ENCODE data around the gene TRIOBP. TPM values are rescaled to one million over a fixed set of nuclear protein-coding genes. Genes with fewer than 3 reads are reported as not detected.

The TRIOBP gene
- total RNA-seq, 4 donors from 2014 or later: 54.6 to 89.1 (median 83.6) TPM

- Histone ChIP-seq H3K27me3 (no peaks in the 10 kb centered on the region), H3K27ac (no peak overlapping the region), H3K4me1 (peaks cover 0 to 8% (median 0%) of the 10 kb centered on the region in 4 donors), H3K4me3 (no peak overlapping the region), H3K36me3 (peaks cover 0 to 81% (median 0%) of the 10 kb centered on the region in 3 donors), H3K9me3 (no peaks in the 10 kb centered on the region)
- TF ChIP-seq POLR2A (IDR thresholded peaks at IDR 0.05) (no peak), CTCF (IDR thresholded peaks at IDR 0.05) (no peak)
- no peak for DNase-seq
Measured at GRCh38 chr22:37757663-37758062, 60.8 kb downstream of the TRIOBP start.

DNA sequence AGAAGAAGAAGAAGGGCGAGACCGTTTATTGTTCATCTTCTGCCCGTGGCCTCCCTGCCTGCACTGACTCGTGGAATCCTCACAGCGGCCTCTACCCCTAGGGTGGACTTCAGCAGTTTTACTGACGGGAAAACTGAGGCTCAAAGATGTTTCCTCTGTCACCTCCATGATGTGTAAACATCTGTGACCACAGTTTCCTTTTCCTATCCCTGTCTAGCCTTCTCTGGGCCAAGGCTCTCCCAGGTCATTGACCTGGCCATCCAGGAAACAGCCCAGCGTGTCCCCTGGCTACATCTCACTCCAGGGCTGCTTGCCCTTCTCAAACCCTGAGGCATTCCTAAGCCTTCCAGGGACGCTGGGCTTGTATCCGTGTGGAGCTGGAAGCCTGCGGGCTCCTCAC, 61.8 kb downstream of the TRIOBP start:
- TF ChIP-seq CTCF (IDR thresholded peaks at IDR 0.05): no peak
- no peak for TF ChIP-seq POLR2A (IDR thresholded peaks at IDR 0.05)
- DNase-seq: no peak
- no peaks in the 10 kb centered on the region for H3K27me3 ChIP-seq
- no peak overlapping the region for H3K27ac ChIP-seq
- H3K36me3 ChIP-seq: peaks cover 0 to 88% (median 0%) of the 10 kb centered on the region in 3 donors
- peaks cover 0 to 4% (median 0%) of the 10 kb centered on the region in 4 donors for H3K4me1 ChIP-seq
- H3K9me3 ChIP-seq: no peaks in the 10 kb centered on the region
- no peak overlapping the region for H3K4me3 ChIP-seq

GRCh38 chr22:37759281-37759680, 62.4 kb downstream of the TRIOBP start:
- Histone ChIP-seq H3K9me3 (no peaks in the 10 kb centered on the region), H3K4me1 (no peaks in the 10 kb centered on the region), H3K27me3 (no peaks in the 10 kb centered on the region), H3K27ac (no peak overlapping the region), H3K36me3 (peaks cover 0 to 88% (median 0%) of the 10 kb centered on the region in 3 donors), H3K4me3 (no peak overlapping the region)
- no peak for DNase-seq
- no peak for TF ChIP-seq CTCF (IDR thresholded peaks at IDR 0.05)
- TF ChIP-seq POLR2A (IDR thresholded peaks at IDR 0.05): no peak

GRCh38 chr22:37760152-37760551, 63.3 kb downstream of the TRIOBP start:
- Histone ChIP-seq H3K36me3 (peaks cover 0 to 82% (median 0%) of the 10 kb centered on the region in 3 donors), H3K4me3 (no peak overlapping the region), H3K4me1 (no peaks in the 10 kb centered on the region), H3K9me3 (no peaks in the 10 kb centered on the region), H3K27me3 (no peaks in the 10 kb centered on the region), H3K27ac (no peak overlapping the region)
- DNase-seq: no peak
- no peak for TF ChIP-seq POLR2A (IDR thresholded peaks at IDR 0.05)
- no peak for TF ChIP-seq CTCF (IDR thresholded peaks at IDR 0.05)

DNA sequence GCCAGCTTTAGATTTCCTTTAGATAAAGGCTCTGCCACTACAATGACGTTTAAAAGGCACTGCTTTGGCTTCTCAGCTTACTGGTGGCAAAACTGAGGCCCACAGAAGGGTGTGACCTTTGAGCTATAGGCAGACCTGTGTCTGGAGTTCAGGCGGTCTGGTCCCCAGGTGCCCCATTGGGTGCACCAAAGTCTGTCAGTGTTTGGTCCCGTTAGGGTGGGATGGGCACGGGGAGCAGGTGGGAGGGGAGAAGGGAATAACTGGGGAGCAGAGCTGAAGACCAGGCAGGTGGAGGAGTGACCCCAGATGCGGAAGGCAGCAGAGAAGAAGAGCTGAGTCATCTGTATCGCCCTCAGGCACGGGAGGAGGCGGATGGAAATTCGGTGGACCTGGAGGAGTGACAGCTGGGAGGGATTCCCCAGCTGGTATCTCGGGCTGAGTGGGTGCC, 65.6 kb downstream of the TRIOBP start:
- Histone ChIP-seq H3K27ac (no peak overlapping the region), H3K36me3 (peaks cover 0 to 77% (median 0%) of the 10 kb centered on the region in 3 donors), H3K27me3 (no peaks in the 10 kb centered on the region), H3K4me3 (no peak overlapping the region), H3K9me3 (no peaks in the 10 kb centered on the region), H3K4me1 (no peaks in the 10 kb centered on the region)
- TF ChIP-seq CTCF (IDR thresholded peaks at IDR 0.05): no peak
- no peak for TF ChIP-seq POLR2A (IDR thresholded peaks at IDR 0.05)
- no peak for DNase-seq

- TF ChIP-seq CTCF (IDR thresholded peaks at IDR 0.05): no peak
- no peak for TF ChIP-seq POLR2A (IDR thresholded peaks at IDR 0.05)
- Histone ChIP-seq H3K36me3 (peaks cover 0 to 77% (median 0%) of the 10 kb centered on the region in 3 donors), H3K4me3 (no peak overlapping the region), H3K9me3 (no peaks in the 10 kb centered on the region), H3K27ac (no peak overlapping the region), H3K27me3 (no peaks in the 10 kb centered on the region), H3K4me1 (no peaks in the 10 kb centered on the region)
- no peak for DNase-seq
Measured at GRCh38 chr22:37763012-37763411, 66.2 kb downstream of the TRIOBP start.

All from Peyer's patch (tissue), 4 donors.